ENCODE measurements around the gene MCM5. TPM values are rescaled to one million over a fixed set of nuclear protein-coding genes. Genes with fewer than 3 reads are reported as not detected.
A peak's percentile ranks its signal among the peaks of the same experiment; 100 is the strongest.

MCM5 gene
- total RNA-seq, 2 experiments from 2014 or later, result 21.6 to 22.6 TPM

DNA sequence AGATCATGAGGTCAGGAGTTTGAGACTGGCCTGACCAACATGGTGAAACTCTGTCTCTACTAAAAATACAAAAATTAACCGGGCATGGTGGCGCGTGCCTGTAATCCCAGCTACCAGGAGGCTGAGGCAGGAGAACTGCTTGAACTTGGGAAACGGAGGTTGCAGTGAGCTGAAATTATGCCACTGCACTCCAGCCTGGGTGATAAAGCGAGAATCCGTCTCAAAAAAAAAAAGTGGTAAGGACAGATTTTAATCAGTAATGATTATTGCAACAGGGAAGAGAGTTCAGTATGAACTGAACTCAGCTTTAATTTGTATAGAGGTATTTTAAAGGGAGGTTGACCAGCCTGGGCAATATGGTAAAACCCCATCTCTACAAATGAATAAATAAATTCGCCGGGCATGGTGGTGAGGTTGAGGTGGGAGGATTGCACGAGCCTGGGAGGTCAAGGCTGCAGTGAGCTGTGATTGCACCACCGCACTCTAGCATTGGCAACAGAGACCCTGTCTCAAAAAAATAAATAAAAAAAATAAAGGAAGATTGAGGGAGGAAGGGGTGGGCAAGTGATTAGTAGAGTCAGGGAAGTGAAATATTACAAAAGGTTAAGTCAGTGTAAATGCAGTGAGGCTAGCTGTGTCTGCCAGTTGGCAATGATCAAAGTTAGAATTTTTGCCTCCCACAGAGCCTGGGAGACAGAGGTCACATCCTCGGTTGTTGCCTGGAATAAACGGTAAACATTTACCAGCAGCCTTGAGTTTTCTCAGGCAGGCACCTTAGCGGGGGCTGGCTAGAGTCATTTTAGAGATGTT is 2.6 kb upstream of the MCM5 start:
- no peak for ATAC-seq (ENCODE audit: poor library complexity)
- H3K27ac ChIP-seq (ENCODE audit: low read depth in 1 of 2, low read length in 2 of 2), result no peak overlapping the region
- peaks cover 18% of the 10 kb centered on the region for H3K36me3 Mint-ChIP-seq (ENCODE audit: low read depth)
- TF ChIP-seq, protein P1, sequence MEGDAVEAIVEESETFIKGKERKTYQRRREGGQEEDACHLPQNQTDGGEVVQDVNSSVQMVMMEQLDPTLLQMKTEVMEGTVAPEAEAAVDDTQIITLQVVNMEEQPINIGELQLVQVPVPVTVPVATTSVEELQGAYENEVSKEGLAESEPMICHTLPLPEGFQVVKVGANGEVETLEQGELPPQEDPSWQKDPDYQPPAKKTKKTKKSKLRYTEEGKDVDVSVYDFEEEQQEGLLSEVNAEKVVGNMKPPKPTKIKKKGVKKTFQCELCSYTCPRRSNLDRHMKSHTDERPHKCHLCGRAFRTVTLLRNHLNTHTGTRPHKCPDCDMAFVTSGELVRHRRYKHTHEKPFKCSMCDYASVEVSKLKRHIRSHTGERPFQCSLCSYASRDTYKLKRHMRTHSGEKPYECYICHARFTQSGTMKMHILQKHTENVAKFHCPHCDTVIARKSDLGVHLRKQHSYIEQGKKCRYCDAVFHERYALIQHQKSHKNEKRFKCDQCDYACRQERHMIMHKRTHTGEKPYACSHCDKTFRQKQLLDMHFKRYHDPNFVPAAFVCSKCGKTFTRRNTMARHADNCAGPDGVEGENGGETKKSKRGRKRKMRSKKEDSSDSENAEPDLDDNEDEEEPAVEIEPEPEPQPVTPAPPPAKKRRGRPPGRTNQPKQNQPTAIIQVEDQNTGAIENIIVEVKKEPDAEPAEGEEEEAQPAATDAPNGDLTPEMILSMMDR (IDR thresholded peaks at IDR 0.05), result no peak
- ChIA-PET POLR2A (interaction anchor here (0.9 kb wide), 1 partner anchor 98 kb away, joined by 3 read pairs; the partner anchor contains the start of gene TOM1), CTCF (no interaction called here)
- peak overlapping the region; percentile 27 for H3K4me3 Mint-ChIP-seq
- no peak overlapping the region for H3K4me3 ChIP-seq (ENCODE audit: low read length)
- no peaks in the 10 kb centered on the region for H3K36me3 ChIP-seq (ENCODE audit: insufficient read depth, low read length)
- H3K4me1 ChIP-seq (ENCODE audit: insufficient read depth, low read length), result peaks cover 27% of the 10 kb centered on the region
- H3K27me3 Mint-ChIP-seq, result no peaks in the 10 kb centered on the region
- intact Hi-C loops (cut with DNase I, micrococcal nuclease), result loop anchor here in 1 of 2 experiments (5.0 kb wide), 3 partner anchors 45 to 1110 kb away; partner anchors contain the start of genes FOXRED2 and HMGXB4
- no peak for DNase-seq
- H3K9me3 ChIP-seq (ENCODE audit: control insufficient read depth in 1 of 2, insufficient read depth in 1 of 2, low read length in 2 of 2), result no peaks in the 10 kb centered on the region
- H3K27me3 ChIP-seq (ENCODE audit: control insufficient read depth in 1 of 2, insufficient read depth in 2 of 2, low read length in 2 of 2), result no peaks in the 10 kb centered on the region
- peaks cover 18% of the 10 kb centered on the region for H3K4me1 Mint-ChIP-seq (ENCODE audit: low read depth)
- H3K9me3 Mint-ChIP-seq, result no peaks in the 10 kb centered on the region
- H3K27ac Mint-ChIP-seq, result no peak overlapping the region

DNA sequence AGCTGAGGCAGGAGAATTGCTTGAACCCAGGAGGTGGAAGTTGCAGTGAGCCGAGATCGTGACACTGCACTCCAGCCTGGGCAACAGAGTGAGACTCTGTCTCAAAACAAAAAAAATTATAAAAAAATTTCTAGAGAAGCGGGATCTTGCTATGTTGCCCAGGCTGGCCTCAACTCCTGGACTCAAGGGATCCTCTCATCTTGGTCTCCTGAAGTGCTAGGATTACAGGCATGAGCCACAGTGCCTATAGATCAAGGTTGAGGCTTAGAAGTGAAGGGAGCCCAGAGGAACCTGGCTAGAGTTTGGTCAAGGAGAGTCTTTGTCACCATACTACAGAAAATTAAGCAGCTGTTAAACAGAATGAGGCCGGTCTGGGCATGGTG is 1.4 kb upstream of the MCM5 start:
- peaks cover 18% of the 10 kb centered on the region for H3K4me1 Mint-ChIP-seq (ENCODE audit: low read depth)
- TF ChIP-seq, protein P1 (IDR thresholded peaks at IDR 0.05), result no peak
- no peaks in the 10 kb centered on the region for H3K27me3 ChIP-seq (ENCODE audit: control insufficient read depth in 1 of 2, insufficient read depth in 2 of 2, low read length in 2 of 2)
- peaks cover 9% of the 10 kb centered on the region for H3K36me3 ChIP-seq (ENCODE audit: insufficient read depth, low read length)
- H3K27ac Mint-ChIP-seq, result peak overlapping the region; percentile 69
- no peak overlapping the region for H3K27ac ChIP-seq (ENCODE audit: low read depth in 1 of 2, low read length in 2 of 2)
- CTCF ChIA-PET, result no interaction called here
- DNase-seq (no peak), ATAC-seq (ENCODE audit: poor library complexity) (no peak)
- peak overlapping the region; percentile 98 for H3K4me3 Mint-ChIP-seq
- no peaks in the 10 kb centered on the region for H3K27me3 Mint-ChIP-seq
- H3K36me3 Mint-ChIP-seq (ENCODE audit: low read depth), result peaks cover 27% of the 10 kb centered on the region
- no peaks in the 10 kb centered on the region for H3K9me3 ChIP-seq (ENCODE audit: control insufficient read depth in 1 of 2, insufficient read depth in 1 of 2, low read length in 2 of 2)
- no peaks in the 10 kb centered on the region for H3K9me3 Mint-ChIP-seq
- no peak overlapping the region for H3K4me3 ChIP-seq (ENCODE audit: low read length)
- POLR2A ChIA-PET, result interaction anchor here (2.6 kb wide), 1 partner anchor 99 kb away, joined by 14 read pairs; the partner anchor contains the start of gene TOM1
- peaks cover 34% of the 10 kb centered on the region for H3K4me1 ChIP-seq (ENCODE audit: insufficient read depth, low read length)
- intact Hi-C loops (cut with DNase I, micrococcal nuclease), result loop anchor here in 1 of 2 experiments (2.0 to 5.0 kb wide), 4 partner anchors 46 to 1109 kb away; partner anchors contain the start of genes FOXRED2 and HMGXB4

DNA sequence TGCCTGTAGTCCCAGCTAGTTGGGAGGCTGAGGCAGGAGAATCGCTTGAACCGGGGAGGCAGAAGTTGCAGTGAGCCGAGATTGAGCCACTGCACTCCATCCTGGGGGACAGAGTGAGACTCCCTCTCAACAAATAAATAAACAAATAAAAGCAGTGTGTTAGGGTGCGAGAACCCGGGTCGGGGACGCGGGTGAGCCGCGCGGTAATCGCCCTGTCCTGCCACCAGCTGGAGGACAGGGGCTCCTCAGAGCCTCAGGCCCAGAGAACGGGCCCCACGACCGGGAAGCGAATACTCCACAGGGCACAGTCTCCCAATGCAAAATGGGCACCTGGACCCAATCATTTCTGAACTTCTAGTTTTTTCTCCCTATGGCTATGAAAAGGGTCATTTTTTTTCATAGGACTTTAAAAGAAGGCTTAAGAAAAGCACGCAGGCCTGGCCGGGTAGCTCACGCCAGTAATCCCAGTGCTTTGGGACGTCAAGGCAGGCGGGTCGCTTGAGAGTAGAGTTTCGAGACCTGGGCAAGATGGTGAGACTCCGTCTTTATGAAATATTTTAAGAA is 744 bp upstream of the MCM5 start:
- TF ChIP-seq, protein P1 (IDR thresholded peaks at IDR 0.05), result no peak
- H3K9me3 ChIP-seq (ENCODE audit: control insufficient read depth in 1 of 2, insufficient read depth in 1 of 2, low read length in 2 of 2), result no peaks in the 10 kb centered on the region
- Mint-ChIP-seq H3K36me3 (ENCODE audit: low read depth) (peaks cover 33% of the 10 kb centered on the region), H3K4me1 (ENCODE audit: low read depth) (peaks cover 18% of the 10 kb centered on the region), H3K4me3 (peak overlapping the region; percentile 98), H3K9me3 (no peaks in the 10 kb centered on the region), H3K27me3 (no peaks in the 10 kb centered on the region), H3K27ac (peak overlapping the region; percentile 95)
- H3K27me3 ChIP-seq (ENCODE audit: control insufficient read depth in 1 of 2, insufficient read depth in 2 of 2, low read length in 2 of 2), result no peaks in the 10 kb centered on the region
- ChIA-PET CTCF (no interaction called here), POLR2A (interaction anchor here (2.6 kb wide), 1 partner anchor 99 kb away, joined by 14 read pairs; the partner anchor contains the start of gene TOM1)
- peaks cover 34% of the 10 kb centered on the region for H3K4me1 ChIP-seq (ENCODE audit: insufficient read depth, low read length)
- intact Hi-C loops (cut with DNase I, micrococcal nuclease), result loop anchor here in 1 of 2 experiments (2.0 to 5.0 kb wide), 4 partner anchors 47 to 1108 kb away; partner anchors contain the start of genes FOXRED2 and HMGXB4
- ATAC-seq (ENCODE audit: poor library complexity) (no peak), DNase-seq (peak in 3 of 14 experiments; percentile 3 to 32 (median 14))
- peak overlapping the region; percentile 12 to 69 for H3K27ac ChIP-seq (ENCODE audit: low read depth in 1 of 2, low read length in 2 of 2)
- peak overlapping the region; percentile 87 for H3K4me3 ChIP-seq (ENCODE audit: low read length)
- H3K36me3 ChIP-seq (ENCODE audit: insufficient read depth, low read length), result peaks cover 9% of the 10 kb centered on the region

All from CD4-positive, alpha-beta T cell (primary cell).